Upper lobe of right lung (tissue), 1 donor: ENCODE data around the gene TRIP10. TPM values are rescaled to one million over a fixed set of nuclear protein-coding genes. Genes with fewer than 3 reads are reported as not detected.

Experiments
- ATAC-seq: fragments of 200-7000 bp; cut with Tn5 transposase; one replicate; pipeline ENCODE4 v1.9.1; 2020; ENCODE audit warnings: mild to moderate bottlenecking, moderate library complexity
- DNase-seq: peaks from one replicate; pipeline ENCODE4 v3.0.0-alpha.2; 2020
- H3K27ac ChIP-seq: fragments of 200-600 bp; one replicate; pipeline ENCODE4 v1.8.0; 2022
- H3K27me3 ChIP-seq: fragments of 200-600 bp; one replicate; pipeline ENCODE4 v1.8.0; 2022; ENCODE audit warnings: mild to moderate bottlenecking
- H3K36me3 ChIP-seq: fragments of 200-600 bp; one replicate; pipeline ENCODE4 v1.8.0; 2022
- H3K4me1 ChIP-seq: fragments of 200-600 bp; one replicate; pipeline ENCODE4 v1.8.0; 2022
- H3K4me3 ChIP-seq: fragments of 200-600 bp; one replicate; pipeline ENCODE4 v1.8.0; 2022; ENCODE audit warnings: mild to moderate bottlenecking
- H3K9me3 ChIP-seq: fragments of 200-600 bp; one replicate; pipeline ENCODE4 v1.8.0; 2022
- intact Hi-C: fragments of 100-400 bp; cut with DNase I; formaldehyde crosslinking; loops from one replicate; pipeline ENCODE4 v1.11.0; 2022
- long read RNA-seq: library from polyadenylated mRNA; unstranded; transcript quantifications from one replicate; pipeline ENCODE4 v2.0.0, GENCODE V29; 2021
- total RNA-seq: library from RNA; stranded (reverse); fragmentation: NEBNext Ultra II Directional; extraction: Animal tissue kit (Norgen Biotek cat#: 25700); gene quantifications from one replicate; pipeline ENCODE4 v1.2.1, GENCODE V29; 2021
- TF ChIP-seq, protein P1 (sequence below): fragments of 200-600 bp; IDR thresholded peaks from one replicate; pipeline ENCODE4 v1.8.0; 2022; ENCODE audit warnings: antibody characterized with exemption
- donor health status: DM: no; HTN: yes; CAD: no; lungs with severe emphysema.

The TRIP10 gene, protein sequence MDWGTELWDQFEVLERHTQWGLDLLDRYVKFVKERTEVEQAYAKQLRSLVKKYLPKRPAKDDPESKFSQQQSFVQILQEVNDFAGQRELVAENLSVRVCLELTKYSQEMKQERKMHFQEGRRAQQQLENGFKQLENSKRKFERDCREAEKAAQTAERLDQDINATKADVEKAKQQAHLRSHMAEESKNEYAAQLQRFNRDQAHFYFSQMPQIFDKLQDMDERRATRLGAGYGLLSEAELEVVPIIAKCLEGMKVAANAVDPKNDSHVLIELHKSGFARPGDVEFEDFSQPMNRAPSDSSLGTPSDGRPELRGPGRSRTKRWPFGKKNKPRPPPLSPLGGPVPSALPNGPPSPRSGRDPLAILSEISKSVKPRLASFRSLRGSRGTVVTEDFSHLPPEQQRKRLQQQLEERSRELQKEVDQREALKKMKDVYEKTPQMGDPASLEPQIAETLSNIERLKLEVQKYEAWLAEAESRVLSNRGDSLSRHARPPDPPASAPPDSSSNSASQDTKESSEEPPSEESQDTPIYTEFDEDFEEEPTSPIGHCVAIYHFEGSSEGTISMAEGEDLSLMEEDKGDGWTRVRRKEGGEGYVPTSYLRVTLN
- total RNA-seq, result 88.1 TPM
- long read RNA-seq, transcript TRIP10-202 (14 exons, 2,035 nt), result major isoform, 98 of 152 reads
- long read RNA-seq, transcript TRIP10-201 (15 exons, 2,153 nt), result minor isoform, 19 of 152 reads
- long read RNA-seq, partial matches to known transcripts, result 10 of 152 reads
- long read RNA-seq, other reads (novel, unspliced or antisense), result 24 of 152 reads

DNA sequence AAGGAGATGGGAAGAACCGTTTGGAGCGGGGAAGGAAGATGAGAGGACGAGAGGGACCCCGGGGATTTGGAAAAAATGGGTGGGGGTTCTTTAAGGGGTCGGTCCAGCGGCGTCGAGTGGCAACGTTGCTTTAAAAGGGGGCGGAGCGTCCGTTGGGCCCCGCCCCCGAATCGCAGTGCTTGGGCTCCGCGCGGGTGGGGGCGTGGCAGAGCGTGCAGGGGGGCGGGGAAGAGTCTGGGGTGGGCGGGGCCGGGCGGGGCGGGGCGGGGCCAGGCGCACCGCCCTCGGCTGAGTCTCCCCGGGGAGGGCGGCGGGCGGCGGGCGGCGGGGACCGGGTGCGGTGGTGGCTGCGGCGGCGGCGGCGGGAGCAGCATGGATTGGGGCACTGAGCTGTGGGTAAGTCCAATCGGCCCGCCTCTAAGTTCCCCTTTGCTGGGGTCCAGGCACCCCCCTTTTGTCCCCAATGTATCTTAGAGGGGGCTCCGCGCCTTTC, at the start of gene TRIP10:
TSS of gene TRIP10 (plus strand) at position 291 of the 493 bp plus-strand sequence. CDS start at position 373, 82 bp downstream.
- peak; percentile 58 for ATAC-seq
- Histone ChIP-seq H3K27ac (peak within 1 kb of the TSS; percentile 84), H3K27me3 (no peaks in the 10 kb centered on the region), H3K36me3 (peaks cover 17% of the 10 kb centered on the region), H3K4me3 (peak within 1 kb of the TSS; percentile 91), H3K4me1 (peaks cover 45% of the 10 kb centered on the region), H3K9me3 (no peaks in the 10 kb centered on the region)
- TF ChIP-seq, protein P1, sequence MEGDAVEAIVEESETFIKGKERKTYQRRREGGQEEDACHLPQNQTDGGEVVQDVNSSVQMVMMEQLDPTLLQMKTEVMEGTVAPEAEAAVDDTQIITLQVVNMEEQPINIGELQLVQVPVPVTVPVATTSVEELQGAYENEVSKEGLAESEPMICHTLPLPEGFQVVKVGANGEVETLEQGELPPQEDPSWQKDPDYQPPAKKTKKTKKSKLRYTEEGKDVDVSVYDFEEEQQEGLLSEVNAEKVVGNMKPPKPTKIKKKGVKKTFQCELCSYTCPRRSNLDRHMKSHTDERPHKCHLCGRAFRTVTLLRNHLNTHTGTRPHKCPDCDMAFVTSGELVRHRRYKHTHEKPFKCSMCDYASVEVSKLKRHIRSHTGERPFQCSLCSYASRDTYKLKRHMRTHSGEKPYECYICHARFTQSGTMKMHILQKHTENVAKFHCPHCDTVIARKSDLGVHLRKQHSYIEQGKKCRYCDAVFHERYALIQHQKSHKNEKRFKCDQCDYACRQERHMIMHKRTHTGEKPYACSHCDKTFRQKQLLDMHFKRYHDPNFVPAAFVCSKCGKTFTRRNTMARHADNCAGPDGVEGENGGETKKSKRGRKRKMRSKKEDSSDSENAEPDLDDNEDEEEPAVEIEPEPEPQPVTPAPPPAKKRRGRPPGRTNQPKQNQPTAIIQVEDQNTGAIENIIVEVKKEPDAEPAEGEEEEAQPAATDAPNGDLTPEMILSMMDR, result no peak
- intact Hi-C loops, result no loop called here
- peak; percentile 91 for DNase-seq

- DNase-seq, result no peak
- H3K9me3 ChIP-seq, result no peaks in the 10 kb centered on the region
Measured at GRCh38 chr19:6690160-6690885, 49.2 kb upstream of the TRIP10 start.

GRCh38 chr19:6691342-6691741, 48.1 kb upstream of the TRIP10 start:
- Histone ChIP-seq H3K4me3 (no peak overlapping the region), H3K9me3 (no peaks in the 10 kb centered on the region), H3K27ac (no peak overlapping the region), H3K36me3 (peaks cover 69% of the 10 kb centered on the region), H3K27me3 (no peaks in the 10 kb centered on the region), H3K4me1 (no peaks in the 10 kb centered on the region)
- ATAC-seq (no peak), DNase-seq (no peak)
- intact Hi-C loops, result no loop called here
- TF ChIP-seq, protein P1, result no peak

More at GRCh38 chr19:6690160-6690885, 49.2 kb upstream of the TRIP10 start:
- TF ChIP-seq, protein P1, result no peak
- Histone ChIP-seq H3K36me3 (peaks cover 69% of the 10 kb centered on the region), H3K4me1 (no peaks in the 10 kb centered on the region), H3K4me3 (no peak overlapping the region), H3K27ac (no peak overlapping the region), H3K27me3 (no peaks in the 10 kb centered on the region)
- intact Hi-C loops, result no loop called here
- ATAC-seq, result no peak

DNA sequence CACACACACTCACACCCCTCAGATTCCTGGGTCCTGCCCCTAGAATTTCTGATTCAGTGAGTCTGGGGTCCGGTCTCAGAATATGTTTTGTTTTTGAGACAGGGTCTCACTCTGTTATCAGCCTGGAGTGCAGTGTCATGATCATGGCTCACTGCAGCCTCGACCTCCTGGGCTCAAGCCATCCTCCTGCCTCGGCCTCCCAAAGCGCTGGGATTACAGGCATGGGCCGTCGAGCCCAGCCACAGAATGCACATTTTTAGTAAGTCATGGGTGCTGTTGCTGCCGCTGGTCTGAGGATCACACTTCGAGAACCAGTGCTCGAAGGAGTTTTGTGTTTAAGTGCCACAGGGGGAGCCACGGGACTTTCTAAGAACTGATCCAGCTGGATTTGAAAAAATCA, 47.5 kb upstream of the TRIP10 start:
- Histone ChIP-seq H3K27me3 (no peaks in the 10 kb centered on the region), H3K9me3 (no peaks in the 10 kb centered on the region), H3K36me3 (peaks cover 69% of the 10 kb centered on the region), H3K27ac (no peak overlapping the region), H3K4me1 (no peaks in the 10 kb centered on the region), H3K4me3 (no peak overlapping the region)
- no peak for ATAC-seq
- no peak for DNase-seq
- intact Hi-C loops, result no loop called here
- TF ChIP-seq, protein P1, result no peak

- Histone ChIP-seq H3K9me3 (no peaks in the 10 kb centered on the region), H3K27me3 (no peaks in the 10 kb centered on the region), H3K4me1 (no peaks in the 10 kb centered on the region), H3K4me3 (no peak overlapping the region), H3K36me3 (peaks cover 78% of the 10 kb centered on the region), H3K27ac (no peak overlapping the region)
- intact Hi-C loops, result no loop called here
- DNase-seq, result no peak
- TF ChIP-seq, protein P1, result no peak
- peak; percentile 6 for ATAC-seq
Measured at GRCh38 chr19:6693056-6693471, 46.4 kb upstream of the TRIP10 start.
